Frontal cortex (tissue), 4 donors: ENCODE data around the gene COL13A1. TPM values are rescaled to one million over a fixed set of nuclear protein-coding genes. Genes with fewer than 3 reads are reported as not detected.

Experiments
- DNase-seq, 2 donors: peaks; one replicate each; pipeline ENCODE4 v3.0.0; 2012; ENCODE audit warnings: low spot score in 2 of 2
- FAIRE-seq: peaks from 2 replicates; lab custom pipeline; 2012; peaks lifted over from hg19 to GRCh38; lab: Jason Lieb, UNC
- total RNA-seq: library from RNA; depleted of rRNA; stranded (reverse); fragments of >200 nt; gene quantifications from one replicate; pipeline ENCODE4 v1.2.3, GENCODE V29; 2014
- donor health status: control.
- donor health status: control.
- donor health status: control.

COL13A1 gene
- total RNA-seq, 1 donor from 2014 or later, result 2.0 TPM

DNA sequence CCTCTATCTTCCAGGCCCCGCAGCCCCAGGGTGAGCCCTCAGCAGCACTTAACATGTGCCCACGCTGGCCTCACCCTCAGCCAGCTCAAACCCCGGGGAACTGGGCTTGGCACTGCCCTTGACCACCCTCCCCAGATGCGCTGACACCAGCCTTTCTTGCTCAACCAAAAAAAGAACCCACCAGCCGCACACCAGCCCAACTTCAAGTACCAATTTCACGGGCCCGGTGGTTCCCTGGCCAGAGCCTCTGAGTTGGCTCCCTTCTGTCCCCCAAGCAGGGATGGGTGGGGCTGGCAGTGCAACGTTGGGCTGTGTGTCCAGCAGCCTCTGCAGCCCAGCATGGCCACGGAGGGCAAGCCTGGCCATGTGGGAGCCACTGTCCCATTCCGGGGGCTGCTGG is 96.3 kb downstream of the COL13A1 start:
- DNase-seq (no peak), FAIRE-seq (no peak)

DNA sequence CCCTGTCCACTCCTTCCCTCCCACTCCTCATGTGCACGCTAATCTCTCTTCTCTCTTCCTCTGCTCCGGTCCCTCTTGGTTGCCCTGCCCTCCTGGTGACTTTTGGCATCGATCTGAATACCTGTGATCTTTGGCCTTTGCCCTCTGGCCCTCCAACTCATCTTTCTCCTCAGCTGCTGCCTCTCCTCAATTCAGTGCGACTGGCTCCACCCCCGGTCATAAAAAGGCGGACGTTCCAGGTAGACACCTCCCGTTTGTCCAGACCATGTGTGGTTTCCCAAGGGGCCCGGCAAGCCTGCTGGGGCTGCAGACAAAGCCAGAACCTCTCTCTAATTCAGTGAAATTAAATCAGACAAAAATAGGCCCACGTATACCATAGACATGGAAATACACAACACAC is 96.8 kb downstream of the COL13A1 start:
- FAIRE-seq, result no peak
- no peak for DNase-seq

DNA sequence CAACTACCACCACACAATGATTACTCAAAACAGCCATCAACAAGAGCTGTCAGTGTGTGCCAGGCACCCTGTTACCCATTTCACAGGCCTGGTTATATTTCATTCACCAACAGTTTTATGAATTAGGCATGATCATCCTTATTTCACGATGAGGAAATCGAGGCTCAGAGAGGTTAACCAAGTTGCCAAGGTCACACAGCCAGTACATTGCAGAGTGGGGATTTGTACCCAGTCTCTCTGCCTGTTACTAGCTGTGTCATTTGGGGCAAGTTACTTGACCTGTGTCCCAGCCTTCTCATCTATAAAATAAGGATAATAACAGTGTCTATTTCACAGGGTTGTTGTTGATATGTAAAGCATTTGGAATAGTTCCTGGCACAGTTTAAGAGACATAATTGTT is 97.2 kb downstream of the COL13A1 start:
- DNase-seq (no peak), FAIRE-seq (no peak)

DNA sequence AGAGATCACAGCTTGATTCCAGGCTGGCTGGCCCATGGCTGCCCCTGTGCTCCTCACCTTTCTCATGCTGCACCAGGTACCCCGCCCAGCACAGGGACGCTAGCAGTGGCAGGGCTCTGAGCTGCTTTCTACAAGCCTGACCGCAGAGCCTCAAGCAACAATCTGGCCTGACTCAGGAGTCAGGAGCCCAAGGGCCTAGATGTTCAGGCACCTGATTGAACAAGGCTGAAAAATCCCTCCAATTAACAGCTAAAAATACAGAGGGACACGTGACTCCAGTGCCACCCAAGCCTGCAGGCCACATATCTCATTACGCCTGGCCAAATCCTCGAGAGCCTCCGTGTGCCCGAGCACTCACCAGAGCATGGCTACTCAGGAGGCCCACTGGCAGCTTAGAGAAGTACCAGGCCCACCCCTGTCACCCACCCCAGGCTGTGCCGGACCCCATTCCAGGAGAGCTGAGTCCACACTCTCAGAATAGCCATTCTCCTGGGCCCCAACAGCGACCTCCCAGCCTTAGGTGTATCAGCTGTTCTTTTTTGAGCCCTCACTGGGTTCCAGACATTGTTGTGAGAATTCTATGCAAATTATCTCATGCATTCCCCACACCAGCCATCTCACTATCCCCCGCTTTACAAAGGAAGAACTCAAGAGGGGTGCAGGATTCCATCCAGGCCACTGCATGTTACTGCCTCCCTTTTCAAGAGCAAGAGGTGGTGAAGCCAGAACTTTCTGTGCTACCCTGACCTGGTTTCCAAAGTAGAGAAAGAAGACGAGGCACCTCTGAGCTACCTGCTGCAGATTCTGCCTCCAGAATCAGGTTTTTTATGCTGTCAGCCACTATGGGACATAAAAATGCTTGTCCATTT is 98.3 kb downstream of the COL13A1 start:
- DNase-seq, result no peak
- no peak for FAIRE-seq

DNA sequence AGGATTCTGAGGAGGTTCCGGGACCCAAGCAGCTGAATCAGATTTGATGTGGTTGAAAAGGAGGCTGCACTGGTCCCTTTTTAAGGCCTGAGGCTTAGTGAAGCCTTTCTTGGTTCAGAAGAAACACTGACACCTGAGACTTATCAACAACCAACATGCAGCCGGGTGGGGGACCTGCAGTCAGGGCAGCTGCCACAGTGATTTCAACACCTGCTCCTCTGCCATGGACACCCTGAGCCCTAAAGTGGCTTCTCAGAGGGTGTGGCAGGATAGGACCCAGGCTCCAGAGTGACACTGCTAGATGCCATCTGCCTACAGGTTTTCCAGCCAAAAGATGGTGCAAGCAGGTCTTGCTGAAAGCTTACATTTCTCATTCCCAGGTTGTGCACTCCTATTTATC is 99.3 kb downstream of the COL13A1 start:
- FAIRE-seq (no peak), DNase-seq (no peak)

DNA sequence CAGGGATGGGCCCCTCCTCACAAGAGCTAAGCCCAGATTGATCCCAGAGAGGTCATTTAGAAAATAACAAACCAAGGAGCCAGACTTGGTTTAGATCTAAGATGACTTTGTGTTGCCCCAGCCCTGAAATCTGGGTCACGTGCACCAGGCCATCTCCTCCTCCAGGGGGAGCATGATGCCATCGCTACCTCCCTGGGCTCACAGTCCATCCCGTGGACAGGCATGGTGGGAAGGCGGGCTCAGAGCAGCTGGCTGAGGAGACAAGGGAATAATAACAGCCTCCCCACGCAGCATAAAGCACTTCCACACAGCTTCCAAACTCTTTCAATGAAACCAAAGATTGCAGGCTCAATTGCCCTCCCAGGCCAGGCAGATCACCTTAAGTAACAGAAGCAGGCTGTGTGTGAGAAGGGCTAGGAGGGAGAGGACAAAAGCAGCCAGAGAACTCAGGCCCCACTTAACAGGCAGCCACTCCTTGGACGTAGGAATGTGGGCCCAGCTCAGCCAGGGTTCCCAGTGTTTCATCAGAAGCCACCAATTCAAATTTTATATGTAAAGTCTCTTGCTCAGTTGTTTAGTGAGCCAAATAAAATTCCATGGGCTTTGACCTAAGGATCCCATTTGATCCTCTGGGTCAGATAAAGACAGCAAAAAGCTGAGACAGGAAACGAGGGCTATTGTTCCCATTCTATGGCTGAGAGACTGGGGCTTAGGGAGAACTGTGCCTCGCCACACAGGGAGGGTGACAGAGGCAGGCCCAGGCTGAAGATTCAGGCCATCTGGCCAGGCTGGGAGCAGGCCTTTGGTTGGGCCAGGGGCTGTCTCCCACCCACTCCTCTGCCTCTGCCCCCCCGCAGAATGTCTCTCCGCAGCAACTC is 100.2 kb downstream of the COL13A1 start:
- DNase-seq, result peak in 1 of 2 donors; percentile 69
- FAIRE-seq, result no peak

DNA sequence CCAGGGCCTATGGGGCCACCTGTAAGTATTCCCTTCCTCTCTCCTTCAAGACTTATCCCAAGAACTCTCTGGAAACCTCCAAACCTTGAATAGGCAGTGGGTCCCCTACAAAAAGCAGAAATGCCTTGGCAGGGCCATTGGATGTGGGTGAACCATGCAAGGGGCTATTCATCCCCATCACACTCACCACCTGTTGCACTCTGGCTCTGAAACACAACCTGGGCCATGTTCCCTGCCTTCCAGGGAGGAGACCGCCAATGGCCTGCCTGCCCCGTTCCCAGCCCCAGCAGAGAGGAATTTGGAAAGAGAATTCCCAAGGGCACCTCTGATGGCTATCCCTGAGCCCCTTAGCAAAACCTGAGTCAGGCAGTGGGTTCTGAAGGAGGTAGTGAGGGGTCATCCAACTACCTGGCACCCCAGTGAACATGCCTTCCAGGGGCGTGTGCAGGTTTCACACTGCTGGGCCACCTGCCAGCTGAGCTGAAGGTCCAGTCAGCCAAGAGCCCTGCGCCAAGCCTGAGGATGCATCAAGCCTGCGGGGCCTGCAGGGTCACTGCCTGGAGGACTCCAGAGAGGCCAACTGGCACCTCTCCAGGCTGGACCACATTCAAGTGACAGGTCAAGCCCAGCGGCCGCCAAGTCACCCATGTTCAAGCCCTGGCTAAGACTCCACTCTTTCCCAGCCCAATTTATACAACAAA is 101.3 kb downstream of the COL13A1 start:
- FAIRE-seq, result no peak
- no peak for DNase-seq

DNA sequence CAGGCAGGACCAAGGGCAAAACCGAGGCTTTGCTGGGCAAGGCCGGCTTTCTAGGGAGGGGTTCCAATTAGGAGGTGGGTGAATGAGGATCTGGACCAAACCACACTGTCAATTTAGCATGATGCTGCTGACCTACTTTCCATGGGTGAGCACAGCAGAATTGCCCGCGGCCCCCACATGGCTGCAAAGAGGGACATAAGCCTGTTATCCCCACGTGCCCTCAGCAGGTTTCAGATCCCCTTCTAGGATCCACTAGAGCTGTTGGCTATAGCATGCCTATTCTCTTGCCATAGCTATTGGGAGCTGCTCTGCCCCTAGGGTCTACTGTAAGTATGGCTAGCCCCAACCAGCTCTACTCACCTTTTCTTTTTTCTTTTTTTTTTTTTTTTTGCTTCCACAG is 102.8 kb downstream of the COL13A1 start:
- FAIRE-seq, result no peak
- DNase-seq, result no peak

DNA sequence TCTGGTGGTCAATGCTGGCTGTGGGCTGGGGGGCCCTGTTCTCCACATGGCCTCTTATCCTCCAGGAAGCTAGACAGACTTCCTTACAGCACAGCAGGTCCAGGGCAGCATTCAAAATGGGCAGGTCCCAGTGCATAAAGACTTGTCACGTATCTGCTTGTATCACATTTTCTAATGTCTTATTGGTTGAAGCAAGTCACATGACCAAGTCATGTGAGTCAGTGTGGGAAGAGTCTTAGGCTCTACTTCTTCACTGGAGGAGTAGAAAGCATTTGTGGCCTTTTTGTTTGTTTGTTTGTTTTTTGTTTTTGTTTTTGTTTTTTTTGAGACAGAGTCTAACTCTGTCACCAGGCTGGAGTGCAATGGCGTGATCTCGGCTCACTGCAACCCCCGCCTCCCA is 104.7 kb downstream of the COL13A1 start:
- DNase-seq (no peak), FAIRE-seq (no peak)

DNA sequence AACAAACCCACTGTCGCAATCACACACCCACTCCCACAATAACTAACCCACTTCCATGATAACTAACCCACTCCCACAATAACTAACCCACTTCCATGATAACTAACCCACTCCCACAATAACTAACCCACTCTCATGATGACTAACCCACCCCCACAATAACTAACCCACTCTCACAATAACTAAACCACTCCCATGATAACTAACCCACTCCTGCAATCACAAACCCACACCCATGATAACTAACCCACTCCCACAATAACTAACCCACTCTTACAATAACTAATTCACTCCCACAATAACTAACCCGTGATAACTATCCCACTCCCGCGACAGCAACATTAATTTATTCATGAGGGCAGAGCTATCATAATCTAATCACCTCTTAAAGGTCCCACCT is 105.8 kb downstream of the COL13A1 start:
- no peak for FAIRE-seq
- DNase-seq, result no peak

DNA sequence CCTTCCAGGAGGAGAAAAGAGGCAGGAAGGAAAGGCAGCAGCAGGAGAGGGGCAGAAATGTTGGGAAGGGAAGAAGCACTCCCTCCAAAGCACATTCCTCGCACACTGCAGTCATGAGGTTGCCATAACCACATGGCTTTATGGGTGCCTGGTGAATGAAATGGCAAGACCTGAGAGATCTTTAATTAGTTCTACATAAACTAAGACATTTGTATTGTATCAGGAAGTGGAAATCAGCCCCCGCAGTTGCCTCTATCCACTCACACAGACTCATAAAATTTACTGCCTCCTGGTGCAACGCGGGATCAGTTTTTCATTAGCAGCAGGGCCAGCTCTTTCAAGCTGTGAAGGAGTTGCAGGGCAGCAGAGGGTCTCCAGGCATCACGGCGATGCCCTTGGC is 106.4 kb downstream of the COL13A1 start:
- no peak for DNase-seq

DNA sequence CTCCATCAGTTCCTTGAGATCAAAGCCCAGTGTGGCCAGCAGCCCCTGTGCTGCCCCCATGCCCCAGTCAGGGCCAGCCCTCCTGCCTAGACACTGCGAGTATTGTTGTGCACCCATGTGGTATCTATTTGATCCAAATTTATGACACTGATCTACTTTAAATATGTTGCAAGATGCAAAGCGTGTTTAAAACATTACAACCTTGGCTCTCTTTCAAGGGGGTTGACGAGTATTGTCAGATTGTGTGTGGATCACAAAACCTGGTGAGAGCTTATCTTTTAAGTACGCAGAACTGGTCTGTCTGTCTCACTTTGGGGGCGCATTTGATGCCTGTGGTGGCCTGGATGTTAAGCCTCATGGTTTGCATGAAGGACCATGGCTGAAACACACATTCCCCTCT is 108.9 kb downstream of the COL13A1 start:
- no peak for DNase-seq
- no peak for FAIRE-seq

More for the DNA sequence above, 106.4 kb downstream of the COL13A1 start:
- FAIRE-seq, result no peak

DNA sequence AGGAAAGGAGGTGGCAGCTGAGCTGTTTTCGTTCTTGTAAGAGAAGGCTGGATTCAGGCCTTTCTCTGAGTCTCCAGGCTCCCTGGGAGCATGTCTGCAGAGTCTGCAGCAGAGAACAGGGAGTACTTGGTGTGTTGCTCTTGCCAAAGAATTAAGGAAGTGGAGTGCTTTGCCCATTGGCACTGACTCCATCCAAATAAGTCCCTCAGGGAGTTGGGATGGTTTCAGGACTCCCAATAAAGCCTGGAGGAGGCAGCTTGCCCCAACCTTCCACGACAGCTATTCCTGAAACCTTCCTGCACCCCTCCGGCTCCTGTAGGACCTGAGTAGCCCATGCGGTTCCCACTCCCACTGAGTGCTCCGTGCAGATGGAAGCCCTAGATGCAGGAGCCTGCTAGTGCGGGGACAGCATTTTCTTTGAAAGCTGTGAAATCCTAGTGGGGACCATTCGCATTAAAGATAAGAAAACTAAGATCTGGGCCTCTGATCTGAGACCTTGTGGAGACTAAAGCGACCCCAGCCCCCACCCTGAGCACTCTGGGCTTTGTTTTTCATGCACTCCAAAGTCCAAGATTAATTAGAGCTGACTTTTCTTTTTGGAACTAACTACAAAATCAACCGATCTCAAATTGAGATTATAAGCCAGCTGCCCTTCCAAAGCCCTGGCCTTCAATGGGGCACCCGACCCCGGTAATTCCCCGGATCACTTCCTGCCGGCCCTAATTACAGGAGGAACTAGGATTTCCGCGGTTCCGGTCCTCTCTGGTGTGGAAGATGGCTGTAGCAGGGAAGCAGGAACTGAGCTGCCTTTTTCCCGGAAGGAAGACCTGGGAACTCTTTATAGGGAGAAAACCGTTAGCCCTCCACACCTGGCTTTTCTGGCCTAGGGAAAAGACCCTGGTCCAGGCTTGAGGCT is 110.2 kb downstream of the COL13A1 start:
- DNase-seq (peak in 1 of 2 donors; percentile 22), FAIRE-seq (no peak)

DNA sequence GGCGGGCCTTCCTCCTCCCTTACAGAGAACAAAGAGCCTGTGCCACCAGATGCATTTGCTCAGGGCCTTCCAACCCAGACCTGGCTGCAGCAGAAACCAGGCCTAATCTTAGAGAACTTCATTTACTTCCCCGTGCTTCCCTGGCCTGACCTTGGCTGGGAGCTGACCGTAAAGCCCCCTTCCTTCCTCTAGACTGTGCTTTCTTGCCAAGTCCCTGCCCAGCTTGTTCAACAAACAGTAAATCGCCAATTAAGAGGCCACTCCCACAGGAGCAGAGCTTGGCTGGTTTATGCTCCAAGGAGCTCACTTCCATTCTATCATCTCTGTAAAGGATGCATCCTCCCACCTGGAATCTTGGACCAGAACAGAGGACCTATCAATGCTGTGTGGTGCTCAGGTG is 110.9 kb downstream of the COL13A1 start:
- DNase-seq (no peak), FAIRE-seq (no peak)

DNA sequence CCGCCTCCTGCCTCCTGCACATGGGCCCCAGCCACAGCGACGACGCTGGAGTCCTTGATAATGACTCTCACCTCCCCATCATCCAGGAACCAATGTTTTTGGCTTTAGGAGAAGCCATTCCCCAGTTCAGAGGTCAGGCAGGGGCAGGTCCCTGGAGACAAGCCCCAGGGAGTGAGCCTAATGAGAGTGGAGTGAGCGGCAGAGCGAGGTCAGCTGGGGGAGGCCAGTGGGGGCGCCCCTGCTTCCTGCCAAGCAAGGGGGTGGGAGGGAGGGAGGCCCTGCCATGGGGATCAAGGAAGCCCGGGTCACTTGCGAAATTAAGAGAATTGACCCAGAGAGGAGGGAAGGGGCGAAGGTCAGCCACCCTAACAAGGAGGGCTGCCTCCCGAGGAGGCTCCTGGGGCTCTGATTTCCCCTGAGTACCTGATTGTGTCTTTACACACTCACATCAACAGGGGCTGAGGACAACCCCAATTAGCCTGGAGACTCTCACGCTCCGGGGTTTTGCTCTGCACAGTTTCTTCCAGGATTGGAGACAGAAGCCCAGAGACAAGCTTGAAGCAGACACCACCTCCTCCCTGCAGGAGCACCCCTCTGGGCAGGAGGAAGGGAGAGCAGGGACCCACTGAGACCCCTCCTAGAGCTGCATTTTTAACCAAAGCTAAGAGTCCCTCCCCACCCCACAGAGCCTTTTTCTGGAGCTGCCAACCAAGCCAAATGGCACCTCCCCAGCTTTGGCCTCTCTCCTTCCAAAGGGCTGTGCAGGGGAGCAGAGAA is 112.1 kb downstream of the COL13A1 start:
- FAIRE-seq, result no peak
- no peak for DNase-seq

DNA sequence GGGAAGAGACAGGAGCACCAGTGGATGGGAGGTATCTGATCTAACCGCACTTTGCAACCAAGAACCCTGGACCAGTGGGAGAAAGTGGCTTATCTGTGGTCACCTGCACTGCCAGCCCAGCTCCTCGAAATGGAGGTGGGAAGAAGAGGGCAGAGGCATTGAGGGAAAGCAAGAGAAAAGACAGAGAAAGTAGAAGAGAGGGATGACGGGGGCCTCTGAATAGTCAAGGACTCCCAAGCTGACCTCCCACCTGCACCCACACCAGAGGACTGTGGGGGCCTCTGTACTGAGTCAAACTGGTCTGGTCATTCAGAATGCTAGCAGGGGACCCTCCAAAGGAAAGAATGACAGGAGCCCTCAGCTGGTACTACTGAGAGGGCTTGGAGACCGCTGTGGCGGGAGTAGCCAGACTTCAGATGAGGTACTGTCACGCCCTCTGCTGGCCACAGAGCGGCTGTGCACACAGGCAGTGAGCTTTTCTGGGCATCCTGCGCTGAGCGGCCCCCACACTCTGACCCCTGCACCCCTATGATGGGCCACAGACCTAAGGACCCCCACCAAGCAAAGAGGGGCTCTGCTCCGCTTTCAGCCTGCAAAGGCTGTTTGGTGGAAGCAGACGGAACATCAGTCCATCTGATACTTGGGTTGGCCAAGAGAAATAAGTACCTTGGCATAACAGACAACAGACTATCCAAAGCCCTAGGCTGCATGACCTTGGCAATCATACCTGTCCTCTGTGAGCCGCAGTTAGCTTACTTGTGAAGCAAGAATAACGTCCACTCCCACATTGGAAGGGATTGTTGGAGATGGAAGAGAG is 112.9 kb downstream of the COL13A1 start:
- DNase-seq, result peak; percentile 52 to 81
- FAIRE-seq, result no peak

DNA sequence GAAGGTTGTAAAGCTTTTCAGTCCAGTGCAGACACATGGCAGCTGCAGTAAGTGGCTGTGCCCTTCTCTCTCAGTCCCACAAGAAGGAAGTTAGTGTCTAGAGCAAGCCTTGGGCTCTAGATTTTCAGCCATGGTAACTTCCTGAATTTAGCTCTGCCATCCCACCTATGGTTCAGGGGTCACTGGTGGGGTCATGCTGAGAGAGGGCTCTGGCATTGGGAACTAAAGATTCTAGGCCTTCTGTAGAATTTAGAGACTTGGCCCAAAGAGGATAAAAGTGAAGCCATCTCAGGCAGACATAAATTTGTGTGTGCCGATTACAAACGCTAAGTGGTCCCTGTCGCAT is 113.5 kb downstream of the COL13A1 start:
- no peak for FAIRE-seq
- no peak for DNase-seq

DNA sequence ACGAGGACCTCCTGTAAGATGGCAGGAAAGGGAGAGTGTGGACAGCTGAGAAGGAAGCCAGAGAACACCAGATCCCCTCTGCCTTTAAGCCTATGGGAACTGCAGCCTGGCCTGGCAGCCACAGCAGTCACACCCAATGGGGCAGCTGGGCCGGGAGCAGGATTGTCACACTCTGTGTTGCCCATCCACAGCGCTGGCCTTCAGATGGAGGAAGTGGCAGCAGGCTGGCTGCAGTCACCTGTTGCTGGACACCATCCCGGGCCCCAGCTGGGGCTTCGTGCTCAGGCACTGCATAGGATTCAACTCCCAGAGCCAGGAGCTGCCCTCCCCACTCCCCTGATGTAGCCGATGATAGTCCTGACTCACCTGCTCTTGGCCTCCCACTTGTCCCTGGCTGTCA is 114.4 kb downstream of the COL13A1 start:
- FAIRE-seq, result no peak
- no peak for DNase-seq
